ENCODE results near the gene NCOR2.

The NCOR2 gene

DNA sequence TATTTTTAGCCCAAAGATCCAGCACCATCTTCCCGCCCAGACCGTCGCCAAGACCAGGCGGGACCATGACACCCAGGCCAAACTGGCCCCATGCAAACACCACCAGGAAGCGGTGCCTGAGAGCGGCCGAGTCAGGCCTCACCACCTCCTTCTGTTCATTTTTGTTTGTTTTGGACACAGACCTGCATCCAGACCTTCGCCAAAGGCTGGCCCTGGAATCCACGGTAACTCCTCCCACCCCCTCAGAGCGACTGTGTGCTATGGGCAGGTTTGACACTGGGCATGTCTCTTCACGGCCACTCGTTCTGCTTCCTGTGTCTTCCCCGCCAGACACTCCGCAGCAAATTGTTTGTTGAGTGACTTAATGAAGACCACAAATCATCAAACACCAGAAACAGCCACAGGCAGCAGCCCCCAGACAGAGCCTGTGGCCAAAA lies 47.1 kb downstream of the NCOR2 start:
- DNase-seq, result no peak

DNA sequence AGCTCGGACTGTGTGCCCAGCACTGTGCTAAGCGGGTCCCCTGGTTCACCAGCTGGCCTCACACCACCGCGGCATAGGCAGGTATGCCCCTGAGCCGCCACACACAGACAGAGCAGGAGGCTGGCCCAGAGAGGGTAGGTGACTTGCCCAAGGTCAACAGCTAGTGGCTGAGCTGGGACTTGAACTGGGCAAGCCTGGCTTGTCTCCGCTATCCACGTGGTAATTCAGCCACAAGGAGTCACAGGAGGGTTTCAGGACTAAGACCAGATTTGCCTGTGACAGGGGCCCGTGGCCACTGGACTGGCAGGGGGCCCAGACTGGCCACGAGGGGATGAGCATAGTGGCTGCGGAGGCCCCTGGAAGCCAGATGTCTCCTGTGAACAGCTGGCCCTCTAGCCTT lies 47.7 kb downstream of the NCOR2 start:
- no peak for DNase-seq

- no peak for DNase-seq
Observed at GRCh38 chr12:124518051-124518932, 49.1 kb downstream of the NCOR2 start.

Measured in CD4-positive, alpha-beta T cell treated with Interleukin-6 for 4 hours (primary cell).